Stimulated activated CD4-positive, alpha-beta T cell treated with anti-CD3 and anti-CD28 coated beads, Interleukin-4, amount 100 ng/mL, for 1 hour (primary cell): ENCODE measurements around the gene MAB21L3.

Experiments
- DNase-seq: peaks from one replicate; pipeline ENCODE4 v3.0.0-alpha.2; 2020

The MAB21L3 gene

DNA sequence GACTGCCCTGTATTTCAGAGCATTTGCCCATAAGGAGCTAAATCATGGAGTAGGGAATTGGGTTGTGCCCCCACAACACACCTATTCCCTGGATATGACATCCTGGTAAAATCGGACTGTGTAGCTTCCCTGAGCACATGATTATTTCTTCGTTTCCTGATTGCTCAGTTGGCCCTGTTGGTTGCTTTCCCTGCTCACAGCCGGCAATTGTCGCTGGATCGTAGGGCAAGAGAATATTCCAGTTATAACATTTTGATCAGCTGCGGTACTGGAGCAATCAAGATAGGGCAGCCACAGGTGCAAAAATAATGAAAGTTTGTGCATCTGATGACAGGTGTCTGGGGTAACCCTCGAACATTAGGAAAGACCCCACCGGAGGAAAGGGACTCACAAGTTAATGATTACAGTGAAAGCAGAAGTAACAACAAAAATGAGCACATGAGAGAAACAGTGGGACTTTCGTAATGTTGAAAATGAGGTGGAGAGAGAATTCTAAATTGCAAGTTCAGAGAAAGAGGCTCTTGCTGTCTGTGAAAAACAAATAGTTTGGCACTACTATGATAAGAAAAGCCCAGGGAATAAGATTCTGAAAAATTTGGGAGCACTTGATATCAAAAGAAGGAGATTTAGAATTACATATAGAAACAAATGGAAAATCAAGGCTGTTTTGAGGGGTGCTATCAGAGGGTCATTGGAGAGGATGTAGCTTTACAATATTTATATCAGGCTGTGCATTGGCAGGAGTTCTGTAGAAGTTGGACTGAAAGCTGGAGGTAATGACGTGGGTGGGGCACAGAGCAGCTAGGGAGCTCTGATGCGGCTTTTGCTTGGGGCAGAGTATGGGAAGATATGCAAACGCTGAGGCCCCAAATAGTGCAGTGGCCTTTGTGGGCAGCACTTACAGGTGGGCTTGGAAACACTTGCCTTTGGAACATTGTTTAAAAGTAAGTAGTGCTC, at the start of gene MAB21L3:
Gene MAB21L3 (plus strand): TSS at position 833 of the 957 bp plus-strand sequence. CDS start 1,217 bp downstream, outside the sequence.
- DNase-seq = no peak

DNA sequence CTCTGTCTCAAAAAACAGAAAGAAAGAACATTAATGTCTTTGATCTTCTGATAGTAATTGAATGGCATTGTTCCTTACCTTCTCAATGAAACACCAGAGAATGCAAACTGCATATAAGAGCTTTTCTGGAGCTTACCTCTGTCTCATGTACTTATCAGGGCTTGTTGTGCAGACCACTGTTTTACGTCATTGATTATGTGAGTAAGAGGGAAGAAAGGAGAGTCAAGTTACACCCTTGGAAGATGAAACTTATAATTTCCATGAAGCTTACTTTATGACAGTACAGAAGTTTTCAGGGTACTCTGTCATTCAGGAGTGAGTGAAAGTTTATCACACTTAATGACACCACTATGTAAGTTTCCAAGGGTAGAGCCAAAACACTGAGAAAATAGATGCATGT, 49.0 kb upstream of the MAB21L3 start:
- no peak for DNase-seq

DNA sequence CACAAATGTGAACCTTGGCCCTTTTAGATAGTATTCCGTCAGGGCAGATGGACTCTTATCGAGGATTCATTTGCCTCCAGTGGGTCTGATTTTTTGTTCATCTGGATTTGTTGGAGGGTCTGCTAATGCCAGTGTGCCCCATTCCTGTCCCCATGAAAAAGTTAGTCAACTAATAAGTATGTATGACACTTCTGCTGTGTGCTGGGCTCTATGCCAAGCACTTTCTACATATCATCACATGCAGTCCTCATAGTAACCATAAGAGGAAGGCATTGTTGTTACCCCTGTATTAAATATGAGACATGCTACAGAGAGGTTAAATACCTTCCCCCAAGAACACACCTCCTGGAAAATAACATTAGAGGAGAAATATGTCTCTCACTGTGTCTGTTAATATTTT, 46.6 kb upstream of the MAB21L3 start:
- no peak for DNase-seq

DNA sequence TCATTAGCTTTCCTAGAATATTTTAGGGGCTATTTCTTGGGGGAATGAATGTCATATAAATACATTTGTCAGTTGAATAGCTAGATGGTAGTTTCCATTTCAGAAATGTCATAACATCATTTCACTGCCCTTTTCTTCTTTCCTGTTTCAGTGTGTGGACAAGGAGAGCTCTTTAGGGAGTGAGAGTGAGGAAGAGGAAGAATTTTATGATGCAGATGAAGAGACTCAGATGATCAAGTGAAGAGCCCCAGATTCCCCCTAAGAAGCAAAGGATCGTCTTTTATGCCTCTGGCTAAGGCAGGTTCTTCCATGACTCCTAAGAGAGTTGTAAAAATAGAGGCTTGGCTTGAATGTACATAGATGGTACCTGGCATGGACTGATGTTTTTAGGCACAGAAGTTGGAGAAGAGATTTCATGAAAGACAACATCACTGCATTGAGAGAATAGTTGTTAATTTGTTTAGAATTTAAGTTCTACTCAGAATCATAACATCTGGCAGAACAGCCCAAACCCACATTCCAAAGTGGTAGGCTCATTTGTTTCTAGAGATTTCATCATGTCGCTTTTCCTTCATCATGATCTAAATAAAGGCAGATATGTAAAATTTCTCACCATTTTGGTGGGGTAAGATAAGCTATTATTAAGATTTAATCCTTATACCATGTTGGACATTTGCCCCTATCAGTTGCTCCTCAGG, 44.2 kb upstream of the MAB21L3 start:
- DNase-seq = no peak

DNA sequence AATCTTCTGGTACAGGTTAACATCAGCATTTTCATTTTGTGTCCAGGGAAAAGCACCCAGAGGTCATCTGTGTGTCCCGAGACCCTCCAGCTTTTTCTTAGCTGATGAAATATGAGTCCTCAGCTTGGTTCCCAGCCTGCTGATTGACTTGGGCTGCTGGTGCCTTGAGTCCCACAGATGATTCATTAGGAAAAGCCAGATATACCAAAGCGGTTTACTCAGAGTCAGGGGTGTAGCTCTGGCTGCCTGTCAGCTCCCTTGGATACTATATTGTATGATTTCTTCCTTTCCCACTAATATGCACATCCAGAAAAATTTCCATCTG, 43.7 kb upstream of the MAB21L3 start:
- no peak for DNase-seq

DNA sequence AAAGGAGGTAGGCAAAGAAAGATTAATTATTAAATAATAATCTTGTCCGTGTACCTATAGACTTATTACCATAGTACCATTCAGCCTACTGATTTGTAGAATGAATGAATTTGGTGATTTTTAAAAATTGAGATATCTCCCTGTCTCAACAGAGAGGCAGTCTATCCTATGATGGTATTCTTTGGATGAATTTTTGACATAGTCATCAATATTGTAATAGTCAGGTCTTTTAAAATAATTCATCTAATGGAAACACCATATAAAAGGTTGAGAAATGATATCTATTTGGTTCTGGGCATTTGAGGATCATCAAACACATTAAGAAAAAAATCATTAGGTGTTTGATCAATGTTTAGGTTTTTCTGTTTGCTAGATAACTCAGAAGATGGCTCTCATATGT, 35.6 kb upstream of the MAB21L3 start:
- no peak for DNase-seq

DNA sequence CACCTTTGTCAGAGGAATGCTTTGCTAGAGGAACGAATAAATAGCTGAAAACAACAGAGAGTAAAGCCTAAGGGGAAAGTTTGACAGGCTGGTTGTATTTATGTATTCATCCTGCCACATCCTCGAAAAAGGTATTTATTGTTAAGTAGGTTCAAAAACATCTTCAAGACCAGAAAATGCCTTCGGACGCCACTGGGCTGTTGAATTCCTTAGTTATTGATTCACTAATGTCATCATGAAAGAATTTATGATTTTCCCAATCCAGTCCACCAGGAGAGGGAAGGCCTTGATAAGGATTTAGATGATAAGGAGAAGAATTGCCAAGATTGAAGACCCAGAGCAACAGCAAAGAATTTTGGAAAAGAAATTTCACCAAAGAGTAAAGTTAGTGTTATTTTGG, 35.2 kb upstream of the MAB21L3 start:
- no peak for DNase-seq

DNA sequence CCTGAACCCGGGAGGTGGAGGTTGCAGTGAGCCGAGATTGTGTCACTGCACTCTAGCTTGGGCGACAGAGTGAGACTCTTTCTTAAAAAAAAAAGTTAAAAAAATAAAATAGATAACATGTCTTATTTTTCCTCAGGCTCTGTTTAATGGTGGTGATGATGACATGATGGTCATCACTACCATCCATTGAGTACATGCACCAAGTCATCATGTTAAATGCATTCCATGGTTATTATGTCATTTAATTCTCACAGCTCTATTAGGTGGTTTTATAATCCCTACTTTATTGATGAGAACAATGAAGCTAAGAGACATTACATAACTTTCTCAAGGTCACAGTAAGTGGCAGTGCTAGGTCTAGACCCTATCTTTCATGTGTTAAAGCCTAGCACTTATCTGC, 34.4 kb upstream of the MAB21L3 start:
- DNase-seq = no peak

DNA sequence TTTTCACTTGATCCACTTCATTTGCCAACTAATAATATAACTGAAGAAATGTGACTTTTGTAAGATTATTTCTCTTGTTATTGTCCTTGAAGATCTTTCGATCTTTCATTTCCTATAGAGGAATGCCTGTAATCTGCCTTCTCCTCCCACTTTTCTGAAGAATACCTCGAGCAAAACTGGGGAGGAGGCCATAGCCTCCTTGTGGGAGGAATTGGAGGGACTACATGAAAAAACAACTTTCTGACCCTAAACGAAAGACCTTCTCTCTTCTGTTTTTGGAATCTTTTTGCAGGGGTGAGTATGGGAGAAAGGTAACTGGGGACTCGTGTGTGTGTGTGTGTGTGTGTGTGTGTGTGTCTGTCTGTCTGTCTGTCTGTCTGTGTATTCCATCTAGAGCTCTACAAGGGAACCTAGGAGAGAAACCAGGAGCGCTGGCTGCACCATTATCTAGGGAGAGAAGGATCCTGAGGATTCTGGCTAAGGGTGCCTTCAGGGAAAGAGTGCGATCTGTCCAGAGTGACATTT, 32.4 kb upstream of the MAB21L3 start:
- no peak for DNase-seq

DNA sequence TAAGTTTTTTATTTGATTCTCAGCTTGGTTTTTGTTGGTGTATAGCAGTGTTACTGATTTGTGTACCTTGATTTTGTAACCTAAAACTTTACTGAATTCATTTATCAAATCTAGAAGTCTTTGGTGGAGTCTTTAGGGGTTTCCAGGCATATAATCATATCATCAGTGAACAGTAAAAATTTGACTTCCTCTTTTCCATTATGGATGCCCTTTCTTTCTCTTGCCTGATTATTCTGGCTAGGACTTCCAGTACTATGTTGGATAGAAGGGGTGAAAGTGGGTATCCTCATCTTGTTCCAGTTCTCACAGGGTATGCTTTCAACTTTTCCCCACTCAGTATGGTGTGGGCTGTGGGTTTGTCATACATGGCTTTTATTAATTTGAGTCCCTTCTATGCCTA, 23.6 kb upstream of the MAB21L3 start:
- DNase-seq = no peak

DNA sequence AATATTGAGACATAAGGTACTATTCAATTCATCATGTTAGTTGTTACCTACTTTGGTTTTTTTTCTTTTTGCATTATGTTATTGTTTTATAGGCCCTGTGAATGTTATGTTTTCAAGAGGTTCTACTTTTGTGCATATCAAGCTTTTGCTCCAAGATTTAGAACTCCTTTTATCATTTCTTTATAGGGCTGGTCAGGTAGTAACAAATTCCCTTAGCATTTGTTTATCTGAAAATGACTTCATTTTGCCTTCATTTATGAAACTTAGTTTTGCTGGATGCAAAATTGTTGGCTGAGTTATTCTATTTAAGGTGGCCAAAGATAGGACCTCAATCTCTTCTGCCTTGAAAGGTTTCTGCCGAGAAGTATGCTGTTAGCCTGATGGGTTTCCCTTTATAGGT, 21.3 kb upstream of the MAB21L3 start:
- DNase-seq = no peak

DNA sequence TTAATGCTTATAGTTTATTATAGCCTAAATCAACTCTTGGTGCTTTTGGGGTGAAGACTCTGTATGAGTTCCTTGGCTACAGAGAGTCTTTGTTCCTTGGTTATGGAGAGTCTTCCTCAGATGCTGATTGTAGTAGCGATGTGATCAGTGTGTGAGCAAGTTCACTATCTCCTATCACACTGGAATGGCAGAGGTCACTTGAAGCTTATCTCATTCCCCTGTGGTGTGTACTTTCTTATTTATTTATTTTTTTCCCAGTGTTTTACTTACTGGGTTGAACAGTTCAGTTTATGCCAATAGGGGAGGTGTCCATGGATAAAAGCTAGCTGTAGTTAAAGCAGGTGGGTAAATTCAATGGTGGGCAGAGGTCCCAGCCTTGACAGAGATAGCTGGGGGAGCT, 20.1 kb upstream of the MAB21L3 start:
- no peak for DNase-seq

DNA sequence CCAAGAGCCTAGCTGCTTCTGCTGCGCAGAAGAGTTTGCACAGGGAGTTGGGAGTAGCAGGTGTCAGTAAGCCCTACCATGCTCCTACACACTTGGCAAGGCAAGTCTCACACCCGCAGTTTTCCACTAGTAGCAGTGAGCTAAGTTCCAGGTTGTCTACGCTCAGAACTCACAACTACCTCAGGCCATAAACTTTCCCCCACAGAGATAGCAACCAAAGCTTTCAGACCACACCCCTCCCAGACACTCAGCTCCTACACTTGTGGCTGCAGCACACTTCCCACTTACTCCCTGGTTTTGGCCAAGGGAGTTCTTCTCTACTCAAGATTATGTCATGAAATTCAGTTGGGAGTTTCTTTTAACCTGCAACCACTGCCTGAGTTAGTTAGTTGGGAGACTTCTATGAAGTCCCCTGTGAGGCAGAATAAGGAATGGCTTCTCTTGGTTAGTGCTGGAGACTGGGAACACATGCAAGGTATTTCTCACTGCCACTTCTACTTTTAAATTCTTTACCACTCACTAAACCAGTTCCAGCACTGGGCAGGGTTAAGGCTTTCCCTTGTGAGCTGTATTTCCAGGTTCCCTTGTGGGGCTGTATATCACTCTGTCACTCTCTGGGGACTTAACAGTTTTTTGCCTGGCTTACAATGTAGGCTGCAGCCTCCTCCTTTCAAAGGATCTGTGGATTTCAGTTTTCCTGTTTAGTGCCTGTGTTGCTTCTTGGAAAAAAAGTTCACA, 18.3 kb upstream of the MAB21L3 start:
- DNase-seq = no peak

DNA sequence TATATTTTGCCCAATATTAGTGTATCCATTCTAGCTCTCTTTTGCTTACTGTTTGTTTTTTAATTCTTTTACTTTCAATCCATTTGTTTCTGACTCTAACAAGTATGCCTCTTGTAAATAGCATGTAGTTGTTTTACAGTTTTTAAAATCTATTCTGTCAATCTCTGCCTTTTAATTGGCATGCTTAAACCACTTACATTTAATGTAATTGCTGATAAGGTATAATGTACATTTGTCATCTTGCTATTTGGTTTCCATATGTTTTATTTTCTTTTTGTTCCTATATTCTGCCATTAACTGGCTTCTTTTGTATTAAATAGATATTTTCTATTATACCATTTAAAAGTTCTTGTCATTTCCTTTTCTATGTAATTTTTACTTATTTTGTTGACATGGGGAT, 16.2 kb upstream of the MAB21L3 start:
- no peak for DNase-seq

DNA sequence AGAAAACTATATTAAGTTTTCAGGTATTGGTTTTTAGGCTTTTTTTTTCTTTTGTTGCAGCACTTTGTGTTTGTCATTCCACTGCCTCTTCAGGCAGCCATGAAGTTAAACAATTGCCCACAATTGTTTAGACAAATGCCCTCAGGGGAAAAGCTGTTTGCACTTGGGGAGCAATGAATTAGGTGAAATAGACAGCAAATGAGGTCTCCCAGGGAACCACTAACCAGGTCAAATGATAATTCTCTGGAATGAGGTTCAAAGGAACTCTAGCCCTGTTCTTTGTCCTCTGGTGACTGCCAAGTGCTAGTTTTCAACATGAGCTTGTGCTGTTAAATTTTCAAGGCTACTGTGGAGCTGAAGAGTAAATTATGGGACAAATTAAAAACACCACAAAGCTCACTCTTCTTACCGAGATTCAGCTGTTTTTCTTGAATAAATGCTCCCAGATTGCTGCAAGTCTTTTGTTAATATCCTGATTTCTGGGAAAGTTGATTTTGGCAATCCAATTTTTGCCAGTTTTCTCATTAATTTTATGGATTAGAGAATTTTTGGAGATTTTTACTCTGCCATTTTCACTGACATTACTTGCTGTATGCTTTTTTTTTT, 15.1 kb upstream of the MAB21L3 start:
- no peak for DNase-seq

DNA sequence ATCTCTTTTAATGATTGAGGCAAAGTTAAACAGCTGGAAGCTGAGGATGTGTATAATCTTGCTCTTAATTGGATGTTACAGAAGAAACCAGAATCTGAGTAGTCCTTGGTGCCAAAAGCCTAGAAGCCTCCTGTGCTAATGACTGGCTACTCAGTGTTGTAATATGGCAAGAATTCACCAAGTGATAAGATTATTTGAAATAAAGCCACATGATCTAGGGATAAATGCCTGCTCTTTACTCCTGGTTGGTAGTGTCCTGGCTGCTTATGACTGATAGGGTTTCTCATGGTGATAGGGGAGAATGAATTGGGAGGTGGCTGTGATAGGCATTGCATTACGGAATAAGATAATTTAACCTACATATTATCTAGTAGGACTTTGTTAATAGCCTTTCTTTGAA, 13.6 kb upstream of the MAB21L3 start:
- DNase-seq = no peak

DNA sequence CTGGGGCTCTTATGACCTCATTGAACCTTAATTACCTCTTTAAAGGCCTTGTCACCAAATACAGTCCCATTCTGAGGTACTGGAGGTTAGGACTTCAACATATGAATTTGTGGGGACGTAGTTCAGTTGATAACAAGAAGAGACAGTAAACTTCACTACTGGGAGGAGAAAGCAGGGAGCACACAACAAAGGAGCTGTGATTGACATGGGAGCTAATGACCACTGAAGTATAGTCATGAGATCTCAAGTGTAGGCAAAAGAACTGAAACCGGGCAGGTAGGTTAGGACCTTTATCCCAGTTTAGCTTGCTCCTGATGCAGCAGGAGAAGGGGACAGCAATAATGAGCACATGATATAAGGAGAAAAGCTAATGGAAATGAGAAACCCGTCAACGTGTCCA, 11.8 kb upstream of the MAB21L3 start:
- DNase-seq = no peak

DNA sequence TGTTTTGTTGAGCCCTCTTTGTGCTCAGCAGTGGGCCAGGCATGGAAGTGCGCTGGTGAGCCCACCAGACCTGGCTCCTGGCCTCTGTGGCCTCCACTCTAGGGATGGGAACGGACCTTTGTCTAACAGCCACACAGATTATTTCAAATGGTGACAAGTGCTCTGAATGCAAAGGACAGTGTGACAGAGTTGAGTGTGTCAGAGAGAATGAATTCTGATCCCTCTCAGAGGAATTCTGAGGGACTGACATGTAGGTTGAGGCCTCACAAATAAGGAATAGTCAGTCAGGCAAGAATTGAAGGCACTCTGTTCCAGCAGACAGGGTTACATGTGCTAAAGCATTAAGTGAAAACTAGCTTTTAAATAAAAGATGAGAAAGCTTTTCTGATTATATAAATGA, 11.3 kb upstream of the MAB21L3 start:
- no peak for DNase-seq

DNA sequence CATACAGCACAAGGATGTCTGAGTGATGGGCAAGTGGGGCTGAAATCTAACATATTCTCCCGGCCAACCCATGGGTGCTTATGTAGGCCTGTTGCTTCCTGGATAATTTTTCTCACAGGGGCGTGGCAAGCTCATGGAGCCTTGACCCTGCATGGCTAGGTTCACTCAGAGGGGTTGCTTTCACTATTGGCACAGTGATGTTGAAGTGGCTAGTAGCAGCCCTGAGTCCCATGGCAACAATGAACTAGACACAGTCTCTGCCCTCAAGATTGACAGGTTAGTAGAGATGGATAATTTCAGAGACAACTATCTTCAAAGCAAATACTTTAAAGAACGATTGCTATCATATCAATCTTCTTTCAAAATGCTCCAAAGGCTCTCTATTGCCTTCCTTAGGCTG, 6.5 kb upstream of the MAB21L3 start:
- DNase-seq = no peak

DNA sequence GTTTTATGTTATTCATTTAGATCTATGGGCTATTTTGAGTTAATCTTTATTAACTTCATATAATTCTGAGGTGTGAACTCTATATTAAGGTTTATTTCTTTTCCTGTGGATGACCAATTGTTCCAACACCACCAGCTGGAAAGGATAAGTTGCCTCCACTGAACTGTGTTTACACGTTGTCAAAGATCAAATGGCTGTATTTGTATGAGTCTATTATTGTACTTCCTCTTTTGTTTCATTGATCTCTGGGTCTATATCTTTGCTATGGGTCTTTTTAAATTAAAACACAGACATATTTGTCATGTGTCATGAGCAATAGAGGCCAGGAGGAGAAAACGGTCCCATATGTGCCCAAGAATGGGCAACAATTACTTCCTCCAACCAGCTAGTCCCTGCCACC, 5.2 kb upstream of the MAB21L3 start:
- no peak for DNase-seq

DNA sequence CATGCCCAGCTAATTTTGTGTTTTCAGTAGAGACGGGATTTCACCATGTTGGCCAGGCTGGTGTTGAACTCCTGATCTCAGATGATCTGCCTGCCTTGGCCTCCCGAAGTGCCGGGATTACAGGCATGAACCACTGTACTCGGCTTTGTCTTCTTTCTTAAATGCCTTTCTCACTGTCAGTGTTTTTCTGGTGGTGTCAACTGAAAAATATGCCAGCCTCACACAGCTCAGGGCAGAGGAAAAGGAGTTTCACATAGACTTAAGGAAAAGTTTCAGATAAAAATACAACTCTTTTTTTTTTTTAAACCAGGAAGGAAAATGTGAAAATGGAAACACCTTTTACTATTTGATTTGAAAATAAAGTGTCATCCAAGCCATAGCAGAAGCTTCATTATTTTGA, 4.6 kb upstream of the MAB21L3 start:
- DNase-seq = no peak

DNA sequence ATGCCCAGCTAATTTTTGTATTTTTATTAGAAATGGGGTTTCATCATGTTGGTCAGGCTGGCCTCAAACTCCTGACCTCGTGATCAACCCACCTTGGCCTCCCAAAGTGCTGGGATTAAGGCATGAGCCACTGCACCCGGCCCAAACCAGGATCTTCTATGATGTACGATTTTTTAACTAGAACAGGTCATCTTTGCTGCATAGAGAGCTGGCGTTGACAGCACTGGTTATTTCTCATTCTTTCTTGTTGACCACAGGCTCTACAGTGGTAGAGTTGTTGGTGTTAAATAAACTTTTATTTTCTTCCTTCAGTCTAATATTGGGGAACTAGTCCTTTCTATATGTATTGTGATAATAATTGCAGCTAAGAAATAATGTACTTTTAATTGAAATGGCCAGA, 3.8 kb upstream of the MAB21L3 start:
- DNase-seq = no peak

DNA sequence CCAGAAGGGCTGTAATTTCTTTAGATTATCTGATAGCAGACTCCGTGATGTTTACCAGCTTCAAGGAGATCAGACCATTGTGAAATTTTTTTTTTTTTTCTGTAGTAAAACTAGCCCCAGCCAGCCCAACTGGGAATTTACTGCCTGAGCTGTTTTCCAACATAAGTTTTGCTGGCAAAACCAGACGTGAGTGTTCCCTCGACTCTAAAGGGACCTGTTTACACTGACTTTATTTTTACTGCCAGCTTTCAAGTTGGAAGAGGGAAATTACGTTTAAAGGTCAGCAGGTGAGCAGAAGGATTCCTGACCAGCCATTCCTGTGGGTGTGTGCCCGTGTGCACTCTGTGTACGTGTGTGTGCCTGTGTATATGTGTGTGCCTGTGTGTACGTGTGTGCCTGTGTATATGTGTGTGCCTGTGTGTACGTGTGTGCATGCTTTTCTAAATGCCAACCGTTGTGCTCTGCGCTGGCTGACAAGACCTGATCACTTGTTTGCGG, 374 bp downstream of the MAB21L3 start:
- DNase-seq = no peak
